ENCODE measurements around the gene RGS7.
"Not testable (repeated sequence)": the region's sequence is repeated elsewhere in the genome, so short reads cannot be mapped to it uniquely, and the experiment has no call there.

Gene RGS7

GRCh38 chr1:240987928-240988327, 369.1 kb downstream of the RGS7 start:
- DNase-seq (ENCODE audit: low spot score) = no peak

GRCh38 chr1:240985081-240985480, 371.9 kb downstream of the RGS7 start:
- DNase-seq (ENCODE audit: low spot score) = no peak

GRCh38 chr1:240980342-240980741, 376.7 kb downstream of the RGS7 start:
- DNase-seq (ENCODE audit: low spot score) = no peak

- no peak for DNase-seq (ENCODE audit: low spot score)
Measured at GRCh38 chr1:240976685-240977084, 380.3 kb downstream of the RGS7 start.

GRCh38 chr1:240973875-240974274, 383.1 kb downstream of the RGS7 start:
- no peak for DNase-seq (ENCODE audit: low spot score)

- DNase-seq (ENCODE audit: low spot score) = not testable (repeated sequence)
Measured at GRCh38 chr1:240972059-240972458, 384.9 kb downstream of the RGS7 start.

GRCh38 chr1:240970253-240970652, 386.8 kb downstream of the RGS7 start:
- no peak for DNase-seq (ENCODE audit: low spot score)

- peak; percentile 16 for DNase-seq (ENCODE audit: low spot score)
Measured at GRCh38 chr1:240968864-240969263, 388.1 kb downstream of the RGS7 start.

- DNase-seq (ENCODE audit: low spot score) = no peak
Measured at GRCh38 chr1:240967070-240967724, 389.8 kb downstream of the RGS7 start.

GRCh38 chr1:240965581-240966091, 391.4 kb downstream of the RGS7 start:
- no peak for DNase-seq (ENCODE audit: low spot score)

- DNase-seq (ENCODE audit: low spot score) = no peak
Measured at GRCh38 chr1:240962086-240962485, 394.9 kb downstream of the RGS7 start.

GRCh38 chr1:240956424-240956823, 400.6 kb downstream of the RGS7 start:
- no peak for DNase-seq (ENCODE audit: low spot score)

GRCh38 chr1:240956020-240956419, 401.0 kb downstream of the RGS7 start:
- no peak for DNase-seq (ENCODE audit: low spot score)

GRCh38 chr1:240947438-240948224, 409.4 kb downstream of the RGS7 start:
- DNase-seq (ENCODE audit: low spot score) = no peak

- DNase-seq (ENCODE audit: low spot score) = peak; percentile 22
Measured at GRCh38 chr1:240946926-240947325, 410.1 kb downstream of the RGS7 start.

GRCh38 chr1:240942901-240943300, 414.1 kb downstream of the RGS7 start:
- DNase-seq (ENCODE audit: low spot score) = no peak

- DNase-seq (ENCODE audit: low spot score) = peak; percentile 16
Measured at GRCh38 chr1:240941701-240942370, 415.2 kb downstream of the RGS7 start.

GRCh38 chr1:240936911-240937668, 419.9 kb downstream of the RGS7 start:
- no peak for DNase-seq (ENCODE audit: low spot score)

GRCh38 chr1:240935920-240936319, 421.1 kb downstream of the RGS7 start:
- DNase-seq (ENCODE audit: low spot score) = peak; percentile 49

GRCh38 chr1:240931031-240931430, 426.0 kb downstream of the RGS7 start:
- DNase-seq (ENCODE audit: low spot score) = no peak

- no peak for DNase-seq (ENCODE audit: low spot score)
Measured at GRCh38 chr1:240928265-240928664, 428.7 kb downstream of the RGS7 start.

GRCh38 chr1:240927821-240928220, 429.2 kb downstream of the RGS7 start:
- DNase-seq (ENCODE audit: low spot score) = no peak

Data from SK-N-DZ (cell line).